HG03565 (cell line): Measurements from ENCODE around the gene TESK1.
"Not testable (repeated sequence)": the region's sequence is repeated elsewhere in the genome, so short reads cannot be mapped to it uniquely, and the experiment has no call there.

Experiments used
- ATAC-seq: cut with Tn5 transposase; IDR thresholded peaks from one replicate; pipeline ENCODE4 v1.9.1; 2021; ENCODE audit warnings: mild to moderate bottlenecking, moderate library complexity; ENCODE audit not compliant: unreplicated experiment

Gene TESK1

DNA sequence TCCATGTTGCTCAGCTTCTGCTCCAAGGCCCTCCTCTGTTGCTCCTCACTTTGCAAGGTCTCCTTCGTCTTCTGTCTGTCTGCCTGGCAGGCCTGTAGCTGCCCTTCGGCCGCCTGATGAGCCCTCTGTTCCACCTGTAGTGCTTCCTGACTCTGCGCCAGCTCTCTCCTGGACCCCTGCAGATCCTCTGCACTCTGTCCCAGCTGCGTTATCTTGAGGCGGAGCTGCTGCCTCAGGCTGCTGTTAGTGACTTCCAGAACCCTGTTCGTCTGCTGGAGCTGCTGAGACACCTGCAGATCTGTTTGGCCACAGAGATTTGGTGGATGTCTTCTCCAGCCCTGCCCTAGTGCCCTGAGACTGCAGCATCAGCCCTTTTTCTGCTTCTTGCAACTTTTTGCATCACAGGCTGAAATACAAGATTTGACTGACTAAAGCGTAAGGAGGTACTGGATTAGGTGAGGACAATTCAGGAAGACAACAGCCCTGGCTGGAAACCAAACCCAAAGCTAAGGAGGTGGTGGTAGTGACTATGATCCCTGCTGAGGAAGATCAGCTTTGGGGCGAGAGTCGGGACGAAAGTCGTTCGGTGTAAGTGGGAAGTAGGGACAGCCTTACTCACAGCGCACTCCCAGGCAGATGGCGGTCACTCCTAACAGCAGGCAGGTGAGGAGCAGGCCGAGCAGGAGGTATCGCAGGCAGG lies 11.1 kb downstream of the TESK1 start:
- no peak for ATAC-seq

DNA sequence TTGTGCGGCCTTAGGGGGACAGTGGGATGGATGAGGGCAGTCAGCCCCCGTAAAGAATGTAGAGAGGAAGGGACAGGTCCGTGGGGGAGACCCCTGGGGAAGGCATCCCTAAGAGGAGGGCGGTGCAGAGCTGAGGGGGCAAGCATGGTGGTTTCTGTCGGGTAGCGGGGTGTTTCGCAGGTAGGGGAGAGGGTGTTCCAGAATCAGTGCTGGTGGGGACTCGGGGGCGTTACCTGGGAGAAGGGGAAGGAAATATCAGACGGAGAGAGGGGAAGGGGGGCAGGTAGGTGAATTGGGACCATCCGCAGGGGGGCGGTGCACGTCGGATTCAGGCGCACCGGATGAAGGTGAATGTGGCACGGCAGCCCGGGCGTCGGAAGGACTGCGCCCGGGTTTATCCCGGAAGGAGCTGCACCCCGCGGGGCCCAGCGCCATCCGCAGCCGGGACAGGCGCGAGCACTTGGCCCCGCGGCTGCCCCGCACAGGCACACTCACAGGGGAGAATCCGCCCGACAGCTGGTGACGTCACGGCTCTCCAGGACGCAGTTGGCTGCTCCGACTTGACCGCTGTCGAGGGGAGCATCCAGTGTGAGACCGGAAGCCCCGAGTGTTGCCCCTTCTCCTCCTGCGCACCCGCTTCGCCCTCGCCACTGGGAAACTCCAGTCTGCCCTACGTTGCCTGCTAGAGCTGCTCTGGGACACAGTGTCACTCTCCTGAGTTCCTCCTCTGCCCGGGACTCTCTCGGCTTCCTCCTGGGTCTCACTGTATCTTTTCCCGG lies 11.8 kb downstream of the TESK1 start:
- ATAC-seq: no peak

DNA sequence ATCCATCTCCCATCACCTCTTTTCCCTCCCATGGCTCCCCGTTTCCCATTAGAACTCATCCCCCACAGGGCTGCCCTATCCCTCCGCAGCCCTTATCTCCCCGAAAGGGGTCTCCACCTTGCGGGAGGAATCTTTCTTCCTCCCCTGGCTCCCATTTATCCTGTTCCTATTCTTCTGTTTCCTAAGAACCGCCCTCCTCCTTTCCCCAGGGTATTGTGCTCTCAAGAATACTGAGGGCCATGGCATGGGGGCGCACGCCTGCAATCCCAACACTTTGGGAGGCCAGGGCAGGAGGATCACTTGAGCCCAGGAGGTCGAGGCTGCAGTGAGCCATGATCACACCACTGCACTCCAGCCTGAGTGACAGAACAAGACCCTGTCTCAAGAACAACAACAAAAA lies 12.5 kb downstream of the TESK1 start:
- no peak for ATAC-seq

DNA sequence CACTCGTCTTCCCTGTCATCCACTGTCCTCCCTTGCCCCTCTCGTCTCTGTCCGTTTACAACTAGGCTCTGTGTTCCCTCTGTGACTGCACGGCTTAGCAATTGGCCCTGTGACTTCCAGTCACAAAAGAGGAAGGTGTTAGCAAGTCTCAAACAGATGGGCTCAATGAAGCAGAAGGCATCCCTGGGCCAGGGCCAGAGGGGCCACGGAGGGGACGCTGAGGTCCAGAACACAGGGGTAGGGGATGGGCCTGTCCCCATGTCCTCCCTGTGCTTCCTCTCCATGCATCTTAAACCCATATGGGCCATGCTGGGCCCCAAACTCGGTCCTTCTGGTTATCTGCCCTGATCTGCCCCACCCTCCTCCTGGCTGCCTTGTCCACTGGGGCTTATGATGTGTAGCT lies 13.3 kb downstream of the TESK1 start, which contains the start of gene CD72:
TSS of gene CD72 (minus strand) at position 89 of the 403 bp plus-strand sequence. CDS start 110 bp downstream, outside the sequence.
- no peak for ATAC-seq

DNA sequence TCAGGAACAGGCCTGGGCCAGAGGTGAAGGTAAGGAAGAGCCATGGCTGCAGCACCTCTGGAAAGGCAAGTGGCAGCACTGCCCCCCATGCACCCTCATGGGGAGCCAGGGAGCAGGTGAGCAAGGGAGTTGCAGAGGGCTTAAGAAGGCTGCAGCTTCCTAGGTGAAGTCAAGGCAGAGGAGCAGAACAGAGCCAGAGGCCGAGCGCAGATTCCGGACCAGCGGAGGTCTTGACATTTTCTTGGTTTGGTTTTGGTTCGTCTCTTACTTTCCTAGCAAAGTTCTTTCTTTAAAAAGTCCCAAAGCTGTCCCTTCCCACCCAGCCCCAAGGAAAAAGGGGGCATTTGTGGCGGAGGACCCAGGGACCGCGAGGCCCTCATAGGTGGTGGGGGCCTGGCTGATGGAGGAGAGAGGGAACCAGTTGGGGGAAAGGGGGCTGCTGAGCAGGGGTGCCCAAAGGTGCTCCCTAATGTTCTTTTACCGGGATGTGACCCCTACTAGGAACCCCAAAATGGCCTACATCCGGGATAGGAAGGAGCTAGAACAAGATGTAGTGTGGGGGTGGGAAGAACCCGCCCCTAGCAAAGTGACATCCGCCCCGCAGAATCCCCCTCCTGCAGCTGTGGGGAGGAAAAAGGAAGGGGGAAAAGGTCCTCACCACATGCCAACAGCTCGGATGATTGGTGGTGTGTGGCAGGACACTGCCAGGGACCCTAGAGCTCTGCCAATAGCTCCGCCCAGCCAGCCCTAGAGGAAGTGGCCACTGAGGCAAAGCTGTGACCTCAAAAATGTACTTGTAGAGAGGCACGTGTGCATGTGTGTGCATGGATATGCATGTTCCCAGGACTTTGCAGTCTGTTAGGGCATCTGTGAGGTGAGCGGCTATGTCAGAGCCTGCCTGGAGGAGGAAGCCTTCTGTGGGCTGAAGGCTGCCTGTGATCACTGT lies 14.1 kb downstream of the TESK1 start:
- peak; percentile 33 for ATAC-seq

DNA sequence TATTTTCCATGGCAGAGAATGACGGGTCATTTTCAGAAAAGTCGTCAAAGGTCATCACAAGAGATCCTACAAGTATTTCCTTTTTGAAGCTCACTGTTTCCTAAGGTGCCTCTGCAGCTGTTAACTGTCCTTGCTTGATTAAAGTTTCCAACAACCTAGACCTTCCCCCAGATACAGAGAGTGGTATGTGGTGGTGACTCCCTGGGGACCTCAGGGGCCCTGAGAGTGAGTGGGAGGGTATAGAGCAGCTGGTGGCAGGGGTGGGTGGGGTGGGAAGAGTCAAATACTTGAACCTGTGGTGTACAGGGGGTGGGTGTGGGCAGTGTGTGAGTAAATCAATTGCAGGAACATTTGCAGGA lies 14.7 kb downstream of the TESK1 start:
- peak; percentile 36 for ATAC-seq

DNA sequence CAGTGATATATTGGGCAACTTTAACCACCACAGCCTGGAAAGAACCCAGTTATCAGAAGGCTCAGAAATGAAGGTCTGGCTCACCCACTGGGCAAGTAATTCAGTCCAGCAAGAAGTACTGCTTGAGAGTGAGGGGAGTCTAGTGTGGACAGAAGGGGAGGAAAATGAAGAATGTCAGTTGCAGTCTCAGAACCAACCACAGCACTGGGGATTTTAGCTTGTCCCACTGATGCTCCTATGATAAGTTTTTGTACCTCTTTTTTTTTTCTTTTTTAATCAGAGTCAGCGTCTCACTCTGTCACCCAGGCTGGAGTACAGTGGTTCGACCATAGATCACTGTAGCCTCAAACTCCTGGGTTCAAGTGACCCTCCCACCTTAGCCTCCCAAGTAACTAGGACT lies 22.5 kb downstream of the TESK1 start:
- ATAC-seq: no peak

DNA sequence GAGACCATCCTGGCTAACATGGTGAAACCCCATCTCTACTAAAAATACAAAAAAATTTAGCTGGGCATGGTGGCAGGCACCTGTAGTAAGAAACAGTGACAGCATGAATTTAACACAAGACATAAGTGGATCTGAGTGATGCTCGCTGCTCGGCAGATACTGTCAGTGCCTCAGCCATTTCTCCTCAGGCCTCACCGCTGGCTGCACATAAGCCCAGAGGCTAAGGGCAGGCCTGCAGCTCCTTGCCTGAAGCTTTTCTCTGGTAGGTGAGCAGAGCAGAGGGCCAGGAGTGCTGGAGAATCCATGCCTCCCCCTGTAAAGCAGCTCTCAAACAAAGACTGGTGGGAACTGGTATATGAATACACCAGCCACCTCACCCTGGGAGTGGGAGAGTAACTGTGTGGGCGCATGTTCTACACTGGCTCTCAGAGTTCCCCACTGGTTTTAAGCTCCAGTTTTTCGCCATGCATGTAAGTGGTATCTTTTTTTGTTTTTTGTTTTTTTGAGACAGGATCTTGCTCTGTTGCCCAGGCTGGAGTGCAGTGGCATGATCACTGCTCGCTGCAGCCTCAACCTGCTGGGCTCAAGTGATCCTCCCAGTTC lies 23.4 kb downstream of the TESK1 start:
- ATAC-seq: no peak

DNA sequence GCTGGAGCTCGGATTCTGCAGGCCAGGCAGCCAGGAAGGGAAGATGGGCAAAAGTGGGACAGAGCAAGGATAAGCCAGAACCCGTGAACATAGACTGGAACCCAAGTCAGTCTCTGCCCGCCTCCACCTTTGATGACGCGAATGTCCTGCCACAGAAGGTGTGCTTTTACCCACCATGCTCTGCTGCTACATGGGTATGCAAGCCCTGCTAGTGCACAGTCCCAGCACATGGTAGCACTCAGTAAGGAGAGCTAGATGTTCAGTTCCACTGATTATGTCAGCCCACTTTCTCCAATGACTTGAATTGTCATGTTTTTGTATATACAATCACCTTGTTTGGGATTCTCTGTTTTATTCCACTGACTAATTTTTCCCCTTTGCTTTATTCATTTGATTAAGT lies 24.5 kb downstream of the TESK1 start:
- no peak for ATAC-seq

DNA sequence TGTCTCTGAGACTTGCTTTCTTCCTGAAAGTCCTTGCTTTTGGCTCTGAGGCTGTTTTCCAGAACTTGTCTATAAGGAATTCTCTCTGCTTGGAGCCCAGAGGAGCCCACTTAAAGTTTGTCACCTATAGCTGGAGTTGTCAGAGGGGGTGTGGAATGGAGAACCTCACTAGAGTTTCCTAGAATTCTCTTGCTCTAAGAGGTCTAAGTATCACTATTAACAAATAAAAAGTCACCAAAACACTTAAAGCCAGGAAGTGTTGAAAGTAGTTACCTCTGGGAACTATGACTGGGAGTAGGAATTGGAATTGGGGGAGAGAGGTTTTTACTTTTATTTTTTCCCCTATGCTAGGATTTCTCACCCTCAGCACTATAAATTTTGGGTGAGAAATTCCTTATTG lies 30.7 kb downstream of the TESK1 start:
- ATAC-seq: no peak

DNA sequence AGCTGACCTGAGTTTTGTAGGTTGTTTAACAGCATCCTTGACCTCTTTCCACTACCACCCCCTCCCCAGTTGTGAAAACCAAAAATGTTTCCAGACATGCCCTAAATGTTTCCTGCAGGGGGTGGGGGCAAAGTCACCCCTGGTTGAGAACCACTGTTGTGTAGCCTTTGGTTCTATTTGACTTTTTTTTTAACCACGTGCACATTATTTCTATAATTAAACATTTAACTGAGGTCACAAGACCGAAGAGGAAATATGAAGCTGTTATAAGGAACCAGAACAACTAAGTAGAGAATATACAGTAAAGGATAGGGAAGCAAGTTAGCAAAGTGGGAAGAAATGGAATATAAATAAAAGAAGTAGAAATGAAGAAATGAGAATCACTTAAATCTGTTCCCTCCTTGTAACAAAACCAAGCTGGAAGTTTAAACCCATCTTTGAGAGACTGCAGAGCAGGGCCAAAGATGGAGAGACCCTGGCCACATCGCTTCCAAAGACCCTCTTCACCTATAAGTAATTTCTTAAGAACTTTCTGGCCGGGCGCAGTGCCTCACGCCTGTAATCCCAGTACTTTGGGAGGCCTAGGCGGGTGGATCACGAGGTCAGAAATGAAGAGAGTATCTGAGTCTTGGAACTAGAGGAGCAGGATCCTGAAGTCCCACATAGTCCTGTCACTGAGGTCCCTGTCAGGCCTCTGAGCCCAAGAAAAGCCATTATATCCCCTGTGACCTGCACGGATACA lies 31.2 kb downstream of the TESK1 start:
- ATAC-seq: no peak

DNA sequence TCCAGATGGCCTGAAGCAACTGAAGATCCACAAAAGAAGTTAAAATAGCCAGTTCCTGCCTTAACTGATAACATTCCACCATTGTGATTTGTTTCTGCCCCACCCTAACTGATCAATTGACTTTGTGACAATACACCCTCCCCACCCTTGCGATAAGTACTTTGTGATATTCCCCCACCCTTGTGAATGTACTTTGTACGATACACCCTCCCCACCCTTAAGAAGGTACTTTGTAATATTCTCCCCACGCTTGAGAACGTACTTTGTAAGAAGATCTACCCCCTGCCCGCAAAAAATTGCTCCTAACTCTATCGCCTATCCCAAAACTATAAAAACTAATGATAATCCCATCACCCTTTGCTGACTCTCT lies 31.8 kb downstream of the TESK1 start:
- not testable (repeated sequence) for ATAC-seq

DNA sequence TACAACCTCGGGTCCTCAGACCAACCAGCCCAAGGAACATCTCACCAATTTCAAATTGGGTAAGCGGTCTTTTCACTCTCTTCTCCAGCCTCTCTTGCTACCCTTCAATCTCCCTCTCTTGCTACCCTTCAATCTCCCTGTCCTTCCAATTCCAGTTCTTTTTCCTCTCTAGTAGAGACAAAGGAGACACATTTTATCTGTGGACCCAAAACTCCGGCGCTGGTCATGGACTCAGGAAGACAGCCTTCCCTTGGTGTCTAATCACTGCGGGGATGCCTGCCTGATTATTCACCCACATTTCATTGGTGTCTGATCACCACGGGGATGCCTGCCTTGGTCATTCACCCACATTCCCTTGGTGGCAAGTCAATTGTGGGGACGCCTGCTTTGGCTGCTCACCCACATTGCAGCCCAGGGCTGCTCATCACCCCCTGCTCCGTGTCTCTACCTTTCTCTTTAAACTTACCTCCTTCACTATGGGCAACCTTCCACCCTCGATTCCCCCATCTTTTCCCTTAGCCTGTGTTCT lies 32.4 kb downstream of the TESK1 start:
- not testable (repeated sequence) for ATAC-seq

DNA sequence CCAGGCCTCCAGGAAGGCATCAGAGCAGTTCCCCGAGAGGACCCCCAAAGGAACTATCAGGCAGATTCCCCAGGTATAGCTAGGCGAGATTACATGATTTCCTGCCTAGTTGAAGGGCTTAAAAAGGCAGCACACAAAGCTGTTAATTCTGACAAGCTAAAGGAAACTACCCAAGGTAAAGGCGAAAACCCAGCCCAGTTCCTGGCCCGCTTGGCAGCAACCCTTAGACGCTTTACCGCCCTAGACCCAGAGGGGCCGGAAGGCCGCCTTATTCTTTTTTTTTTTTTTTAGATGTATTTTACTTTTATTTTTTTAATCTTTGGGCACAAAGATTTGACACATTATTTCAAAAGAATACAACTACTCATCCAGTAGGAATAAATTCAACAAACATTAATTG lies 33.7 kb downstream of the TESK1 start:
- not testable (repeated sequence) for ATAC-seq

DNA sequence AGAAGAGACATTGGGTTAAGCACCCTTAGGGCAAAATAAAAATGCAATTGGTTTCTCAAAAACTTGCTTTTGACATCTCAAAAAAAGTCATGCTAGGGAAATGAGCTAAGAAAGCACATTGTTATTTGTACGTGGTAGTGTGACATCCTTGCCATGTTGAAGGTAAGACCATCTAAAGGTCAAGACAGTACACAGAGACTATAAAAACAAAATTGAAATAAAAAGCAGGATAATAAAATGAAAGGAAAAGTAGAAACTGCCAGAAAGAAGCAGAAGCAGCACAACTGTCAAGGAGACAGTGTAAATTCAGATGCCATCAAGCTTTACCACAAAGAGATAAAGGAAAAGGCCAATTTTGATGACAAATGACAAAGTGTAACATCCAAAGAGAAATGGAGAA lies 34.2 kb downstream of the TESK1 start:
- ATAC-seq: not testable (repeated sequence)

DNA sequence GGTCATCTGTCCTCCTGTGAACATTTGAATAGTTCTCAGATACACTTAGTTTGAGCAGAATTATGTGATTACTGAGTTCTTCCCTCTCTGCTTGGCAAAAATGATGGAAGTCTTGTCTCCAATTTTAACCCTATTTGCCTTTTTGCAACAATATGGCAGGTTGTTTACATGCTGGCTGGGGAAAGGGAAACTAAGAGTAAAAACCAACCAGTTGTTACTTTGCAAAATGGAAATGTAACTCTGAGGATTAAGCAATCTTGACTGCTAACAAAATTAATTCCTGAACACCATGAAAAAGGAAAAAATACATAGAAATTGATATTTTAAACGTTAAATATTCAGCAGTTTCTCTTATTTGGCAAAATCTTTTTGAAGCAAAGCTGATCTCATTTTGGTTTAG lies 34.6 kb downstream of the TESK1 start:
- no peak for ATAC-seq

DNA sequence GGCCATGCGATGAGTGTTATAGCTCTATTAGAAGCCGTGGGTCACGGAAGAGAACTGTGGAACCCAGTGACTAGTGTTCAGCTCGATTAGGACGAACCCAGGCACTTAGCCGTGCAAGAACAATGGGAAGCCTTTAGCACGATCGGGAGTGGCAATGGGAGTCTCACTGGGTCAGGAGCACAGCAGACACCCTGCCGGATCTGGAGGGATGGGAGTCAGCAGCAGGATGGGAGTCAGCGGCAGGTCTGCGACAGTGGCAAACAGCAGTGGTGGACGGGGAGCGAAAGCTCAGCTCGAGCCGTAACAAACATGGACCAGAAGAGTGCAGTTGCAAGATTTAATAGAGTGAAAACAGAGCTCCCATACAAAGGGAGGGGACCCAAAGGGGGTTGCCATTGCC lies 35.4 kb downstream of the TESK1 start:
- not testable (repeated sequence) for ATAC-seq

DNA sequence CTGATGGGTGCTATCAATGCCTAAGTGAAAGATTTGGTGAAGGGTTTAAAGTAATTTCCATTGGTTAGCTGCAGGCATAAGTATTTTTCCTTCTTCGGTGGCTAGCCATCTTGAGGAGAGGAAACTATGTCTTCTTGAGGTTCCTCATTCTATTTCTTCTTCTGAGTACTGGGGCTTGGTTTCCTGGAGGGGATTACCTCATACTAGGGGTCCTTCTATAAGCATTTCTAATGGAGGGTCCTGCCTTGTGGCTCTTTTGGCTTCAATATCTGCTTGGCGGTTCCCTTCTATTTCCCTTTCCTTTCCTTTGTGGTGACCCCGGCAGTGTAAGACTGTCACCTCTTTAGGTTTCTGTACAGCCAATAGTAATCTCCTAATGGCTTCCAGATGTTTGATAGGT lies 36.4 kb downstream of the TESK1 start:
- ATAC-seq: not testable (repeated sequence)

DNA sequence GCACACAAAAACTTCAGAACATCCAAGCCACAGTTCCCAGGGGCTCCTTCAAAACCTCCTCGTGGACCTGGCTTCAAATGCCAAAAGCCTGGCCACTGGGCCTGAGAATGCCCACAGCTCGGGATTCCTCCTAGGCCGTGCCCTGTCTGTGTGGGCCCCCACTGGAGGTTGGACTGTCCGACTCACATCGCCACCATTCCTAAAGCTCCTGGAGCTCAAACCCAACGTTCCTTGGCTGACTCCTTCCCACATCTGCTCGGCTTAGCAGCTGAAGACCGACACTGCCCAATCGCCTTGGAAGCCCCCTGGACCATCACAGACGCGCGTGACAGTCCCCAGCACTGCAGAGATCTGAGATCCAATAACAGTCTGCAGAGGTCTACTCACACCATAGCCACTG lies 38.0 kb downstream of the TESK1 start:
- ATAC-seq: no peak

DNA sequence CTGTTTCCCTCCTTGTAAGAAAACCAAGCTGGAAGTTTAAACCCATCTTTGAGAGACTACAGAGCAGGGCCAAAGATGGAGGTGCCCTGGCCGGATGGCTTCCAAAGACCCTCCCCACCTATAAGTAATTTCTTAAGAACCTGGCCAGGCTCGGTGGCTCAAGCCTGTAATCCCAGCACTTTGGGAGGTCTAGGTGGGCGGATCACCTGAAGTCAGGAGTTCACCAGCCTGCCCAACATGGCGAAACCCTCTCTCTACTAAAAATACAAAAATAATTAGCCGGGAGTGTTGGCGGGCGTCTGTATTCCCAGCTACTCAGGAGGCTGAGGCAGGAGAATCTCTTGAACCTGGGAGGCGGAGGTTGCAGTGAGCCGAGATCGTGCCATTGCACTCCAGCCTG lies 40.7 kb downstream of the TESK1 start:
- ATAC-seq: not testable (repeated sequence)
